Measurements from ENCODE around the gene ACADM. TPM values are rescaled to one million over a fixed set of nuclear protein-coding genes. Genes with fewer than 3 reads are reported as not detected.
"Not testable (repeated sequence)": the region's sequence is repeated elsewhere in the genome, so short reads cannot be mapped to it uniquely, and the experiment has no call there.

ACADM gene
- total and polyA plus RNA-seq, 2 experiments from 2014 or later = 37.7 to 52.8 TPM

DNA sequence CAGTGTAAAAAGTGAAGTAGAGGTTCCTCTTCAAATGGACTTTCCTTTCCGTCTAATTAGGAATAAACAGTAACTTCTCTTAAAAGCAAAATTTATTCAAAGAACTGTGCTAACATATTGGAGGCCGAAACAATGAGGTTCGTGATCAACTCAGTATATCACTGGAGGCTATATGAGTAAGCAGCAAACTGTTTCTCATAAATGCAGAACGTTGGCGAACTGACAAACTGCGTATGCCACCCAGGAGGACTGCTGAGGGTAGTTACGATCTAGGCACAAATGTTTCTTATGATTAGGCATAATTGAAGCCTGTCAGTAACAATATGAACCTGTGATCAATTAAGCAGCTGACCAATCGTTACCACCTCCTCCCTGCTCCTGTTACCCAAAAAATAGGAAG, 2.3 kb upstream of the ACADM start:
- H3K27ac Mint-ChIP-seq; H3F3A ChIP-seq (replicated peaks; ENCODE audit: low read depth); H2AFZ ChIP-seq; H3K4me2 ChIP-seq; H3K27me3 ChIP-seq (ENCODE audit: insufficient read depth); ATAC-seq; DNase-seq (ENCODE audit: low spot score); H4K20me1 ChIP-seq (replicated peaks; ENCODE audit: insufficient read depth); H3K27ac ChIP-seq (ENCODE audit: low read depth); H3K4me3 Mint-ChIP-seq; H3K4me3 ChIP-seq; H3K36me3 ChIP-seq (ENCODE audit: insufficient read depth); H3K36me3 Mint-ChIP-seq (ENCODE audit: low read depth); H3K9me2 ChIP-seq (ENCODE audit: insufficient read depth); H3K27me3 Mint-ChIP-seq (ENCODE audit: insufficient read depth, low read depth, poor library complexity): not testable (repeated sequence)
- Mint-ChIP-seq H3K4me1 (peaks cover 30% of the 10 kb centered on the region), H3K9me3 (peaks cover 13% of the 10 kb centered on the region)
- peaks cover 21% of the 10 kb centered on the region for H3K4me1 ChIP-seq (ENCODE audit: insufficient read depth)
- H3K79me2 ChIP-seq (replicated peaks; ENCODE audit: insufficient read depth) = peaks cover 23% of the 10 kb centered on the region

DNA sequence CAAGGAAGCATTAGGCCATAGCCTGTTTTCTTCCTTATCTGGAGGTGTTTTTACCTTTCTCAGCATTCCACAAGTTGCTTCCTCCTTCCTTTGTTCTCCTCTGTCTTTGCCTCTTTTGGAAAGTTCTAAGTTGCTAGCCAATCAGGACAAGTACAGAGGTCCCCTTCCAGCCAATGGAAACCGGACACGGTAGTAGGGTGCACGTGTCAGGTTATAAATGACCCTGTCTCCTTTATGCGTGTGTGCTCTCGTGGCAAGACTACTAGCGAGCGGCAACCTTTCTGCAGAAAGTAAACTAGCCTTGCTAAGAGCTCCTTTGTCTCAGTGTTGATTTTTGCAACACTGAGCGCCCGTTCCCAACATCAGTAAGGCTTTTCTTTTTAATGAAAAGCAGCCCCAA, 1.5 kb upstream of the ACADM start:
- H3K27ac Mint-ChIP-seq = no peak overlapping the region
- TF ChIP-seq REST (IDR thresholded peaks at IDR 0.05; ENCODE audit: unreplicated experiment) = no peak
- no peak for TF ChIP-seq CREB1 (CRISPR knock-in tag; IDR thresholded peaks at IDR 0.05; ENCODE audit: low read depth)
- no peak for TF ChIP-seq EZH2 (IDR thresholded peaks at IDR 0.05; ENCODE audit: low read depth, unreplicated experiment)
- no peak for TF ChIP-seq POLR2AphosphoS5 (IDR thresholded peaks at IDR 0.05; ENCODE audit: low read depth)
- TF ChIP-seq ZNF462 (CRISPR knock-in tag; IDR thresholded peaks at IDR 0.05) = no peak
- no peak for TF ChIP-seq ZNF114 (CRISPR knock-in tag; IDR thresholded peaks at IDR 0.05)
- no peak for TF ChIP-seq ZNF331 (CRISPR knock-in tag; IDR thresholded peaks at IDR 0.05; ENCODE audit: low read depth)
- no peak for TF ChIP-seq JUNB (IDR thresholded peaks at IDR 0.05; ENCODE audit: unreplicated experiment)
- TF ChIP-seq, protein P1, sequence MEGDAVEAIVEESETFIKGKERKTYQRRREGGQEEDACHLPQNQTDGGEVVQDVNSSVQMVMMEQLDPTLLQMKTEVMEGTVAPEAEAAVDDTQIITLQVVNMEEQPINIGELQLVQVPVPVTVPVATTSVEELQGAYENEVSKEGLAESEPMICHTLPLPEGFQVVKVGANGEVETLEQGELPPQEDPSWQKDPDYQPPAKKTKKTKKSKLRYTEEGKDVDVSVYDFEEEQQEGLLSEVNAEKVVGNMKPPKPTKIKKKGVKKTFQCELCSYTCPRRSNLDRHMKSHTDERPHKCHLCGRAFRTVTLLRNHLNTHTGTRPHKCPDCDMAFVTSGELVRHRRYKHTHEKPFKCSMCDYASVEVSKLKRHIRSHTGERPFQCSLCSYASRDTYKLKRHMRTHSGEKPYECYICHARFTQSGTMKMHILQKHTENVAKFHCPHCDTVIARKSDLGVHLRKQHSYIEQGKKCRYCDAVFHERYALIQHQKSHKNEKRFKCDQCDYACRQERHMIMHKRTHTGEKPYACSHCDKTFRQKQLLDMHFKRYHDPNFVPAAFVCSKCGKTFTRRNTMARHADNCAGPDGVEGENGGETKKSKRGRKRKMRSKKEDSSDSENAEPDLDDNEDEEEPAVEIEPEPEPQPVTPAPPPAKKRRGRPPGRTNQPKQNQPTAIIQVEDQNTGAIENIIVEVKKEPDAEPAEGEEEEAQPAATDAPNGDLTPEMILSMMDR (conservative IDR thresholded peaks at IDR 0.05; ENCODE audit: low read depth in 2 of 2) = no peak
- TF ChIP-seq STAT1 (IDR thresholded peaks at IDR 0.05; ENCODE audit: unreplicated experiment) = no peak
- no peak for TF ChIP-seq EZH2phosphoT487 (IDR thresholded peaks at IDR 0.05; ENCODE audit: unreplicated experiment)

More for the DNA sequence above, 1.5 kb upstream of the ACADM start:
- peaks cover 9% of the 10 kb centered on the region; the same call in 2 of the 3 replicates for H3K36me3 Mint-ChIP-seq (ENCODE audit: low read depth)
- peaks cover 33% of the 10 kb centered on the region for H3K4me1 Mint-ChIP-seq
- H3K79me2 ChIP-seq (replicated peaks; ENCODE audit: insufficient read depth) = peaks cover 30% of the 10 kb centered on the region
- no peak overlapping the region for H2AFZ ChIP-seq
- DNase-seq (ENCODE audit: low spot score) = no peak
- ATAC-seq = no peak
- H3K27me3 ChIP-seq (ENCODE audit: insufficient read depth) = no peaks in the 10 kb centered on the region
- H3K4me1 ChIP-seq (ENCODE audit: insufficient read depth) = peaks cover 22% of the 10 kb centered on the region
- H4K20me1 ChIP-seq (replicated peaks; ENCODE audit: insufficient read depth) = no peaks in the 10 kb centered on the region
- no peak overlapping the region for H3K4me3 ChIP-seq
- 0 out of 2 replicates have a peak overlapping the region, but pooled peaks have one; percentile 90 for H3K4me2 ChIP-seq
- H3K9me2 ChIP-seq (ENCODE audit: insufficient read depth) = peaks cover 3% of the 10 kb centered on the region; the same call in 1 of the 2 replicates
- H3K9me3 Mint-ChIP-seq = peaks cover 13% of the 10 kb centered on the region
- H3K36me3 ChIP-seq (ENCODE audit: insufficient read depth) = no peaks in the 10 kb centered on the region
- H3K27me3 Mint-ChIP-seq (ENCODE audit: insufficient read depth, low read depth, poor library complexity) = peaks cover 2% of the 10 kb centered on the region
- H3K27ac ChIP-seq (ENCODE audit: low read depth) = no peak overlapping the region
- H3K4me3 Mint-ChIP-seq = peak overlapping the region; percentile 98; the same call in 2 of the 3 replicates
- no peaks in the 10 kb centered on the region for H3F3A ChIP-seq (replicated peaks; ENCODE audit: low read depth)
